H1 (cell line): ENCODE measurements around the gene UHRF1. TPM values are rescaled to one million over a fixed set of nuclear protein-coding genes. Genes with fewer than 3 reads are reported as not detected.

Source experiments
- CEBPB ChIP-seq: IDR thresholded peaks from 2 replicates; pipeline ENCODE4 v1.6.1; 2012; ENCODE audit warnings: low read depth, low read length
- CHD1 ChIP-seq: IDR thresholded peaks from 2 replicates; pipeline ENCODE4 v1.6.1; 2012; ENCODE audit warnings: low read depth, low read length, improper control_type of control experiment
- GTF2F1 ChIP-seq: IDR thresholded peaks from 2 replicates; pipeline ENCODE4 v1.6.1; 2012; ENCODE audit warnings: low read depth, low read length, improper control_type of control experiment, borderline replicate concordance
- polyA plus RNA-seq, 7 experiments: library from polyadenylated mRNA; depleted of rRNA in 3 of 7; stranded (reverse) in 5 of 7; unstranded in 2 of 7; fragments of >200 nt in 5 of 7; fragments of 200-250 nt in 2 of 7; gene quantifications; 1 replicate in 5 of 7; 2 replicates in 1 of 7; 4 replicates in 1 of 7; pipeline versions ENCODE4 v1.2.1 to v1.2.3, GENCODE V29; 2011 to 2013; ENCODE audit warnings: missing spikeins in 2 of 7, mixed read lengths in 2 of 7
- total RNA-seq: library from RNA; stranded (reverse); fragmentation: NEBNext Ultra II Directional; extraction: Animal tissue kit (Norgen Biotek cat#: 25700); gene quantifications from 2 replicates; pipeline ENCODE4 v1.2.1, GENCODE V29; 2021

UHRF1 gene
- total and polyA plus RNA-seq, 2 of the 8 experiments (the other 6 are each of a cell fraction or from before 2014, with no cell fraction given) = 14.7 to 65.8 TPM

- no peak for TF ChIP-seq CHD1
- TF ChIP-seq GTF2F1 = no peak
- TF ChIP-seq CEBPB = no peak
Measured at GRCh38 chr19:4868286-4868834, 40.9 kb upstream of the UHRF1 start (continued).
